ENCODE results near the gene CBARP.

DNA sequence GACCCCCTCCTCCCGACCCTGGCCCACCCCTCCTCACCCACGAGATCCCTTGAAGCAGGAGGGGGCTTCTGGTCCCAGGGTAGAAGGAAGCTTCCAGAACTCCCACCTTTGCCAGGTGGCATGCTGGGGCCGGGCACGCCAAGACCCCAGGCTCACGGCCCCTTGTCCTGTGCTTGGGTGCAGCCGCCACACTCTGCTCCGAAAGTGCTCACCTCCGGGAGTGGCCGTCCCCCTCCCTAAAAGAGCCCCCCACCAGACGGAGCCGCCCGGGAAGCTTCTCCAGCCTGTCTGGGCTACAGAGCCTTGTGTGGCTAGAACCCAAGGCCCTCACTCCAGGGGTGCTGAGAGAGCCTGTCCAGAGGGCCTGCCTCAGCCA is 46.1 kb upstream of the CBARP start:
- TF ChIP-seq, protein P1, sequence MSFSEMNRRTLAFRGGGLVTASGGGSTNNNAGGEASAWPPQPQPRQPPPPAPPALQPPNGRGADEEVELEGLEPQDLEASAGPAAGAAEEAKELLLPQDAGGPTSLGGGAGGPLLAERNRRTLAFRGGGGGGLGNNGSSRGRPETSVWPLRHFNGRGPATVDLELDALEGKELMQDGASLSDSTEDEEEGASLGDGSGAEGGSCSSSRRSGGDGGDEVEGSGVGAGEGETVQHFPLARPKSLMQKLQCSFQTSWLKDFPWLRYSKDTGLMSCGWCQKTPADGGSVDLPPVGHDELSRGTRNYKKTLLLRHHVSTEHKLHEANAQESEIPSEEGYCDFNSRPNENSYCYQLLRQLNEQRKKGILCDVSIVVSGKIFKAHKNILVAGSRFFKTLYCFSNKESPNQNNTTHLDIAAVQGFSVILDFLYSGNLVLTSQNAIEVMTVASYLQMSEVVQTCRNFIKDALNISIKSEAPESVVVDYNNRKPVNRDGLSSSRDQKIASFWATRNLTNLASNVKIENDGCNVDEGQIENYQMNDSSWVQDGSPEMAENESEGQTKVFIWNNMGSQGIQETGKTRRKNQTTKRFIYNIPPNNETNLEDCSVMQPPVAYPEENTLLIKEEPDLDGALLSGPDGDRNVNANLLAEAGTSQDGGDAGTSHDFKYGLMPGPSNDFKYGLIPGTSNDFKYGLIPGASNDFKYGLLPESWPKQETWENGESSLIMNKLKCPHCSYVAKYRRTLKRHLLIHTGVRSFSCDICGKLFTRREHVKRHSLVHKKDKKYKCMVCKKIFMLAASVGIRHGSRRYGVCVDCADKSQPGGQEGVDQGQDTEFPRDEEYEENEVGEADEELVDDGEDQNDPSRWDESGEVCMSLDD (tag by site-specific recombination; IDR thresholded peaks at IDR 0.05): no peak
- no peak for TF ChIP-seq ZNF398 (tag by site-specific recombination; IDR thresholded peaks at IDR 0.05)
- TF ChIP-seq ZFP69B (tag by site-specific recombination; IDR thresholded peaks at IDR 0.05): no peak
- TF ChIP-seq, protein P2, sequence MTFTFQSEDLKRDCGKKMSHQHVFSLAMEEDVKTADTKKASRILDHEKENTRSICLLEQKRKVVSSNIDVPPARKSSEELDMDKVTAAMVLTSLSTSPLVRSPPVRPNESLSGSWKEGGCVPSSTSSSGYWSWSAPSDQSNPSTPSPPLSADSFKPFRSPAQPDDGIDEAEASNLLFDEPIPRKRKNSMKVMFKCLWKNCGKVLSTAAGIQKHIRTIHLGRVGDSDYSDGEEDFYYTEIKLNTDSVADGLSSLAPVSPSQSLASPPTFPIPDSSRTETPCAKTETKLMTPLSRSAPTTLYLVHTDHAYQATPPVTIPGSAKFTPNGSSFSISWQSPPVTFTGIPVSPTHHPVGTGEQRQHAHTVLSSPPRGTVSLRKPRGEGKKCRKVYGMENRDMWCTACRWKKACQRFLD (tag by site-specific recombination; IDR thresholded peaks at IDR 0.05): no peak
- TF ChIP-seq, protein P3, sequence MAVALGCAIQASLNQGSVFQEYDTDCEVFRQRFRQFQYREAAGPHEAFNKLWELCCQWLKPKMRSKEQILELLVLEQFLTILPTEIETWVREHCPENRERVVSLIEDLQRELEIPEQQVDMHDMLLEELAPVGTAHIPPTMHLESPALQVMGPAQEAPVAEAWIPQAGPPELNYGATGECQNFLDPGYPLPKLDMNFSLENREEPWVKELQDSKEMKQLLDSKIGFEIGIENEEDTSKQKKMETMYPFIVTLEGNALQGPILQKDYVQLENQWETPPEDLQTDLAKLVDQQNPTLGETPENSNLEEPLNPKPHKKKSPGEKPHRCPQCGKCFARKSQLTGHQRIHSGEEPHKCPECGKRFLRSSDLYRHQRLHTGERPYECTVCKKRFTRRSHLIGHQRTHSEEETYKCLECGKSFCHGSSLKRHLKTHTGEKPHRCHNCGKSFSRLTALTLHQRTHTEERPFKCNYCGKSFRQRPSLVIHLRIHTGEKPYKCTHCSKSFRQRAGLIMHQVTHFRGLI (tag by site-specific recombination; IDR thresholded peaks at IDR 0.05): no peak
- TF ChIP-seq ZNF114 (tag by site-specific recombination; IDR thresholded peaks at IDR 0.05): no peak
- no peak for TF ChIP-seq CTCF (tag by site-specific recombination; IDR thresholded peaks at IDR 0.05)
- TF ChIP-seq ZNF362 (tag by site-specific recombination; IDR thresholded peaks at IDR 0.05): no peak
- TF ChIP-seq ZNF248 (tag by site-specific recombination; IDR thresholded peaks at IDR 0.05): no peak

Measured in HEK293 (cell line).